Osteocyte (in vitro differentiated cells): ENCODE results near the gene NPIPA3. TPM values are rescaled to one million over a fixed set of nuclear protein-coding genes. Genes with fewer than 3 reads are reported as not detected.
"Not testable (repeated sequence)": the region's sequence is repeated elsewhere in the genome, so short reads cannot be mapped to it uniquely, and the experiment has no call there.

Experiments
- DNase-seq: peaks from one replicate; pipeline ENCODE4 v3.0.0; 2021; ENCODE audit warnings: mixed read lengths; ENCODE audit not compliant: unreplicated experiment; ENCODE audit errors: extremely low spot score
- H3K27ac Mint-ChIP-seq: one replicate; pipeline ENCODE4 v1.8.0; 2021; ENCODE audit warnings: mild to moderate bottlenecking, mixed read lengths; ENCODE audit not compliant: unreplicated experiment
- H3K27me3 Mint-ChIP-seq: one replicate; pipeline ENCODE4 v1.8.0; 2021; ENCODE audit warnings: mixed read lengths; ENCODE audit not compliant: unreplicated experiment
- H3K36me3 Mint-ChIP-seq: one replicate; pipeline ENCODE4 v1.8.0; 2021; ENCODE audit warnings: mixed read lengths; ENCODE audit not compliant: unreplicated experiment
- H3K4me1 Mint-ChIP-seq: one replicate; pipeline ENCODE4 v1.8.0; 2021; ENCODE audit warnings: mixed read lengths; ENCODE audit not compliant: unreplicated experiment
- H3K4me3 Mint-ChIP-seq: one replicate; pipeline ENCODE4 v1.8.0; 2021; ENCODE audit warnings: mild to moderate bottlenecking, moderate library complexity, mixed read lengths; ENCODE audit not compliant: unreplicated experiment
- H3K9me3 Mint-ChIP-seq: one replicate; pipeline ENCODE4 v1.8.0; 2021; ENCODE audit warnings: mixed read lengths; ENCODE audit not compliant: unreplicated experiment
- total RNA-seq: library from RNA; stranded (reverse); gene quantifications from 2 replicates; pipeline ENCODE4 v1.2.1, GENCODE V29; 2021

NPIPA3 gene
- total RNA-seq, 1 donor from 2014 or later: not detected

DNA sequence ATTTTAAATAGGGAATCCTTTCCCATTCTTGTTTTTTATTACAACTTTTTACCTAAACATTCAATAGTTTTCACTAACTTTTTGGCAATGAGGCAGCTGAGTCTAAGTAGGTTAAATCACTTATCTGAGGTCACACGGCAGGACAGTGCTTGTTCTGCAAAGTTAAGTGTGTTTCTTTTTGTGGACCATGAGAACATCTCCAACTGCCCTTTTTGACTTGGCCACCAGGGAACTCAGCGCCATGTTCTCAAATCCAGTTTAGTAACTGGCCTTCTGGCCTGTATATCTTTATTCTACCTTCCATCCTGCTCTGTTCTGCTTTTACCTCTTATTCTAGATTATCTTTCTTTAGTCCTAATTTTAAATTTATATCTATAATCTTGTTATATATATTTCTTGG lies 70.4 kb downstream of the NPIPA3 start:
- H3K9me3 Mint-ChIP-seq, DNase-seq, H3K27me3 Mint-ChIP-seq, H3K4me1 Mint-ChIP-seq, H3K36me3 Mint-ChIP-seq, H3K27ac Mint-ChIP-seq, H3K4me3 Mint-ChIP-seq: not testable (repeated sequence)

DNA sequence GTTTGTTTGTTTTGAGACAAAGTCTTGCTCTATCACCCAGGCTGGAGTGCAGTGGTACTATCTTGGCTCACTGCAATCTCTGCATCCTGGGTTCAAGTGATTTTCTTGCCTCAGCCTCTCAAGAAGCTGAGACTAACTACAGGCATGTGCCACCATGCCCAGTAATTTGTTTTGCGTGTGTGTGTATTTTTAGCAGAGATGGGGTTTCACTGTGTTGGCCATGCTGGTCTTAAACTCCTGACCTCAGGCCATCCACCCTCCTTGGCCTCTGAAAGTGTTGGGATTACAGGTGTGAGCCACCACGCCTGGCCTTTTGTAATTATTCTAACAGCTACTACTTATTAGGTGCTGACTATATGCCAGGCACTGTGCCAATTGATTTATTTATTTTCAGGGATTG lies 72.4 kb downstream of the NPIPA3 start:
- H3K36me3 Mint-ChIP-seq, DNase-seq, H3K4me1 Mint-ChIP-seq, H3K4me3 Mint-ChIP-seq, H3K27ac Mint-ChIP-seq, H3K27me3 Mint-ChIP-seq, H3K9me3 Mint-ChIP-seq: not testable (repeated sequence)

Other genes with a start within 250 kb of the NPIPA3 start
- gene PARN, start 73.2 kb upstream of the NPIPA3 start, total RNA-seq: 34.2 and 36.8 TPM in 2 replicates
- 76.6 and 78.2 TPM in 2 replicates for gene BFAR, start 70.5 kb upstream of the NPIPA3 start, total RNA-seq
- gene PLA2G10, start 9.1 kb upstream of the NPIPA3 start, total RNA-seq: not detected in 2 replicates
- gene NPIPA2, start 39.1 kb downstream of the NPIPA3 start, total RNA-seq: 9.0 and 9.5 TPM in 2 replicates
- gene NOMO1, start 130.3 kb downstream of the NPIPA3 start, total RNA-seq: 95.4 and 109 TPM in 2 replicates
- gene NPIPA1, start 234.0 kb downstream of the NPIPA3 start, total RNA-seq: 148 and 176 TPM in 2 replicates